Naive thymus-derived CD8-positive, alpha-beta T cell (primary cell): ENCODE data around the gene CRYL1. TPM values are rescaled to one million over a fixed set of nuclear protein-coding genes. Genes with fewer than 3 reads are reported as not detected.

ENCODE experiments used
- ATAC-seq, 2 donors: fragments of 150-1000 bp; cut with Tn5 transposase in 1 of 2; sonication (Bioruptor Pico), chemical (Tn5 transposase) in 1 of 2; 1 replicate in 1 of 2; 2 replicates in 1 of 2; pipeline ENCODE4 v1.10.0; 2021; ENCODE audit warnings: mild to moderate bottlenecking in 2 of 2, moderate library complexity in 2 of 2
- POLR2A ChIA-PET: fragments of 350-600 bp; sonication (Branson Sonifier 250); formaldehyde crosslinking; loops from one replicate; lab custom pipeline; 2021; ENCODE audit warnings: antibody characterized with exemption; lab: Charles Lee
- DNase-seq, 10 donors: peaks; one replicate each; pipeline versions ENCODE4 v3.0.0 to v3.0.0-alpha.2; 2020 to 2022
- H3K27ac Mint-ChIP-seq, 10 donors: one replicate each; pipeline ENCODE4 v1.8.0; 2020 to 2022; ENCODE audit warnings: mild to moderate bottlenecking in 10 of 10, mixed read lengths in 10 of 10, moderate library complexity in 4 of 10, inconsistent platforms in 1 of 10
- H3K27me3 Mint-ChIP-seq, 5 donors: one replicate each; pipeline ENCODE4 v1.8.0; 2021 to 2022; ENCODE audit warnings: mixed read lengths in 5 of 5
- H3K36me3 Mint-ChIP-seq, 3 donors: one replicate each; pipeline ENCODE4 v1.8.0; 2020 to 2022; ENCODE audit warnings: mixed read lengths in 3 of 3, mild to moderate bottlenecking in 2 of 3, inconsistent platforms in 1 of 3
- H3K4me1 Mint-ChIP-seq, 4 donors: one replicate each; pipeline ENCODE4 v1.8.0; 2021 to 2022; ENCODE audit warnings: mixed read lengths in 4 of 4
- H3K4me3 Mint-ChIP-seq, 10 donors: one replicate each; pipeline ENCODE4 v1.8.0; 2020 to 2022; ENCODE audit warnings: mild to moderate bottlenecking in 10 of 10, mixed read lengths in 10 of 10, moderate library complexity in 6 of 10, inconsistent platforms in 1 of 10
- H3K9me3 Mint-ChIP-seq, 9 donors: one replicate each; pipeline ENCODE4 v1.8.0; 2020 to 2022; ENCODE audit warnings: mixed read lengths in 9 of 9, mild to moderate bottlenecking in 3 of 9, inconsistent platforms in 1 of 9, moderate library complexity in 1 of 9
- polyA plus RNA-seq, 3 donors: library from polyadenylated mRNA; unstranded; fragments of 300-500 nt; fragmentation: Illumina TruSeq; gene quantifications; one replicate each; pipeline ENCODE4 v1.2.3, GENCODE V29; 2021
- total RNA-seq, 8 experiments: library from RNA in 2 of 8; stranded (reverse) in 2 of 8; gene quantifications; one replicate each; pipeline ENCODE4 v1.2.3 and lab custom pipeline; 2021 to 2026

CRYL1 gene
- total and polyA plus RNA-seq, 5 experiments from 2014 or later: 13.5 to 38.3 (median 27.8) TPM

- Mint-ChIP-seq H3K4me1 (peaks cover 2 to 15% (median 10%) of the 10 kb centered on the region in 4 donors), H3K36me3 (peaks cover 6 to 14% (median 6%) of the 10 kb centered on the region in 3 donors), H3K9me3 (peaks cover 0 to 10% (median 0%) of the 10 kb centered on the region in 9 donors), H3K27me3 (peaks cover 0 to 6% (median 0%) of the 10 kb centered on the region in 5 donors), H3K27ac (peak overlapping the region in 2 of 10 donors; percentile 38 to 54), H3K4me3 (no peak overlapping the region)
- DNase-seq (no peak), ATAC-seq (no peak)
- POLR2A ChIA-PET: no interaction called here
Measured at GRCh38 chr13:20399961-20400360, 125.7 kb downstream of the CRYL1 start.

GRCh38 chr13:20399515-20399914, 126.1 kb downstream of the CRYL1 start:
- Mint-ChIP-seq H3K9me3 (peaks cover 0 to 10% (median 0%) of the 10 kb centered on the region in 9 donors), H3K4me3 (no peak overlapping the region), H3K27ac (peak overlapping the region in 2 of 10 donors; percentile 38 to 65), H3K27me3 (peaks cover 0 to 6% (median 0%) of the 10 kb centered on the region in 5 donors), H3K36me3 (peaks cover 6 to 13% (median 6%) of the 10 kb centered on the region in 3 donors), H3K4me1 (peaks cover 2 to 15% (median 10%) of the 10 kb centered on the region in 4 donors)
- no peak for ATAC-seq
- DNase-seq: no peak
- POLR2A ChIA-PET: no interaction called here

GRCh38 chr13:20398459-20398858, 127.2 kb downstream of the CRYL1 start:
- DNase-seq (no peak), ATAC-seq (no peak)
- POLR2A ChIA-PET: no interaction called here
- H3K9me3 Mint-ChIP-seq: peaks cover 0 to 10% (median 0%) of the 10 kb centered on the region in 9 donors
- no peak overlapping the region for H3K27ac Mint-ChIP-seq
- peaks cover 0 to 6% (median 0%) of the 10 kb centered on the region in 5 donors for H3K27me3 Mint-ChIP-seq
- peaks cover 0 to 7% (median 0%) of the 10 kb centered on the region in 3 donors for H3K36me3 Mint-ChIP-seq
- H3K4me1 Mint-ChIP-seq: peaks cover 2 to 15% (median 10%) of the 10 kb centered on the region in 4 donors
- H3K4me3 Mint-ChIP-seq: no peak overlapping the region

GRCh38 chr13:20397896-20398295, 127.8 kb downstream of the CRYL1 start:
- Mint-ChIP-seq H3K4me1 (peaks cover 2 to 13% (median 10%) of the 10 kb centered on the region in 4 donors), H3K36me3 (peaks cover 0 to 5% (median 0%) of the 10 kb centered on the region in 3 donors), H3K27me3 (peaks cover 0 to 6% (median 0%) of the 10 kb centered on the region in 5 donors), H3K9me3 (peaks cover 0 to 10% (median 0%) of the 10 kb centered on the region in 9 donors), H3K4me3 (no peak overlapping the region), H3K27ac (no peak overlapping the region)
- DNase-seq (no peak), ATAC-seq (no peak)
- POLR2A ChIA-PET: no interaction called here

- Mint-ChIP-seq H3K4me1 (peaks cover 0 to 9% (median 0%) of the 10 kb centered on the region in 4 donors), H3K4me3 (no peak overlapping the region), H3K9me3 (peaks cover 0 to 10% (median 0%) of the 10 kb centered on the region in 9 donors), H3K27ac (no peak overlapping the region), H3K27me3 (peaks cover 0 to 6% (median 0%) of the 10 kb centered on the region in 5 donors), H3K36me3 (peaks cover 0 to 4% (median 0%) of the 10 kb centered on the region in 3 donors)
- DNase-seq (no peak), ATAC-seq (no peak)
- POLR2A ChIA-PET: no interaction called here
Measured at GRCh38 chr13:20395061-20395916, 130.4 kb downstream of the CRYL1 start.

- no peak for DNase-seq
- POLR2A ChIA-PET: no interaction called here
- no peak for ATAC-seq
- Mint-ChIP-seq H3K9me3 (peaks cover 0 to 10% (median 0%) of the 10 kb centered on the region in 9 donors), H3K27me3 (peaks cover 0 to 6% (median 0%) of the 10 kb centered on the region in 5 donors), H3K36me3 (peaks cover 0 to 4% (median 0%) of the 10 kb centered on the region in 3 donors), H3K4me3 (no peak overlapping the region), H3K27ac (no peak overlapping the region), H3K4me1 (peaks cover 0 to 6% (median 0%) of the 10 kb centered on the region in 4 donors)
Measured at GRCh38 chr13:20394506-20394905, 131.2 kb downstream of the CRYL1 start.

GRCh38 chr13:20394169-20394501, 131.5 kb downstream of the CRYL1 start:
- H3K9me3 Mint-ChIP-seq: peaks cover 0 to 10% (median 0%) of the 10 kb centered on the region in 9 donors
- no peak overlapping the region for H3K27ac Mint-ChIP-seq
- H3K4me3 Mint-ChIP-seq: no peak overlapping the region
- H3K27me3 Mint-ChIP-seq: peaks cover 0 to 6% (median 0%) of the 10 kb centered on the region in 5 donors
- POLR2A ChIA-PET: no interaction called here
- H3K36me3 Mint-ChIP-seq: peaks cover 0 to under 1% (median 0%) of the 10 kb centered on the region in 3 donors
- DNase-seq: no peak
- H3K4me1 Mint-ChIP-seq: peaks cover 0 to 4% (median 0%) of the 10 kb centered on the region in 4 donors
- ATAC-seq: no peak

- Mint-ChIP-seq H3K27me3 (peaks cover 0 to 6% (median 0%) of the 10 kb centered on the region in 5 donors), H3K4me3 (no peak overlapping the region), H3K4me1 (peaks cover 0 to 4% (median 0%) of the 10 kb centered on the region in 4 donors), H3K9me3 (peaks cover 0 to 10% (median 0%) of the 10 kb centered on the region in 9 donors), H3K36me3 (no peaks in the 10 kb centered on the region), H3K27ac (no peak overlapping the region)
- POLR2A ChIA-PET: no interaction called here
- DNase-seq (no peak), ATAC-seq (no peak)
Measured at GRCh38 chr13:20393273-20394168, 132.1 kb downstream of the CRYL1 start.

- Mint-ChIP-seq H3K27me3 (peaks cover 0 to 6% (median 0%) of the 10 kb centered on the region in 5 donors), H3K27ac (no peak overlapping the region), H3K9me3 (peaks cover 0 to 10% (median 0%) of the 10 kb centered on the region in 9 donors), H3K4me3 (no peak overlapping the region), H3K4me1 (peaks cover 0 to 6% (median 1%) of the 10 kb centered on the region in 4 donors), H3K36me3 (no peaks in the 10 kb centered on the region)
- no peak for ATAC-seq
- no peak for DNase-seq
- POLR2A ChIA-PET: no interaction called here
Measured at GRCh38 chr13:20392530-20392929, 133.1 kb downstream of the CRYL1 start.

GRCh38 chr13:20391597-20392452, 133.8 kb downstream of the CRYL1 start:
- peaks cover 0 to 10% (median 4%) of the 10 kb centered on the region in 4 donors for H3K4me1 Mint-ChIP-seq
- no peak overlapping the region for H3K27ac Mint-ChIP-seq
- H3K4me3 Mint-ChIP-seq: no peak overlapping the region
- no peak for DNase-seq
- H3K27me3 Mint-ChIP-seq: peaks cover 0 to 6% (median 0%) of the 10 kb centered on the region in 5 donors
- ATAC-seq: no peak
- H3K9me3 Mint-ChIP-seq: peaks cover 0 to 7% (median 0%) of the 10 kb centered on the region in 9 donors
- no peaks in the 10 kb centered on the region for H3K36me3 Mint-ChIP-seq
- POLR2A ChIA-PET: no interaction called here

GRCh38 chr13:20390526-20391175, 135.0 kb downstream of the CRYL1 start:
- Mint-ChIP-seq H3K4me1 (peaks cover 0 to 10% (median 4%) of the 10 kb centered on the region in 4 donors), H3K36me3 (no peaks in the 10 kb centered on the region), H3K9me3 (no peaks in the 10 kb centered on the region), H3K27me3 (no peaks in the 10 kb centered on the region), H3K27ac (peak overlapping the region in 3 of 10 donors; percentile 11 to 60 (median 26)), H3K4me3 (no peak overlapping the region)
- DNase-seq (no peak), ATAC-seq (no peak)
- POLR2A ChIA-PET: no interaction called here
